Measurements from ENCODE around the gene TOPORS.

TOPORS gene

DNA sequence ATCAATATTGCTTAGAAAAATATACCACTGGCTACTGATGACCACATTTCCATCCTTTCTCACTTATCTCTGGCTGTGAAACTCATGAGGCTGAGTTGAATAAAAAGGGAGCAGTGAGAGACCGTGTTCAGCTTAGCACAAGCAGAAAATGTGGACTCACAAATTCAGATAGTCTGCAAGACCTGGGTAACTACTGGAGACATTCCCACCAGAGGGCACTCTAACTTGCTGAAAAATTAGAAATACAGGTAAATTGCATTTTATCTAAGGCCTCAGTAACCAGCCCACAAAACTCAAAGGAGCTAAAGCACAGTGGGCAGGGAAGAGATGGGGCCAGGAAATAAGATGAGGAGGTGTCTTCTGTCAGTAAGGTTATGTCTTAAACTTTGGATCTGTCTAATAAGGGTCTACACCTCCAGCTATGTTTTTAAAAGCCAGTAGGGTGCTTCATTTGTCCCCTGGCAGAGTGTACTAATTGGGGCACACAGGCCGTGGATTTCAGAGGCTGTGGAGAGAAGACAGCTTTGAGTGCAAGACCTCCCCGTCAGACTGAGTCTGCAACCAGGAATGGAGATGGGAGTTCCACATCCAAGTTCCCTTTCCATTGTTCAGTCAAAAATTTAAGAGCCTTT is 29.2 kb upstream of the TOPORS start:
- H3K27me3 ChIP-seq (ENCODE audit: insufficient read depth, low read length, poor library complexity, severe bottlenecking): no peaks in the 10 kb centered on the region
- peak overlapping the region; percentile 39 for H3K4me2 ChIP-seq (ENCODE audit: low read depth, low read length, poor library complexity, severe bottlenecking)
- TF ChIP-seq EZH2phosphoT487 (IDR thresholded peaks at IDR 0.05; ENCODE audit: borderline replicate concordance): no peak
- TF ChIP-seq, protein P1, sequence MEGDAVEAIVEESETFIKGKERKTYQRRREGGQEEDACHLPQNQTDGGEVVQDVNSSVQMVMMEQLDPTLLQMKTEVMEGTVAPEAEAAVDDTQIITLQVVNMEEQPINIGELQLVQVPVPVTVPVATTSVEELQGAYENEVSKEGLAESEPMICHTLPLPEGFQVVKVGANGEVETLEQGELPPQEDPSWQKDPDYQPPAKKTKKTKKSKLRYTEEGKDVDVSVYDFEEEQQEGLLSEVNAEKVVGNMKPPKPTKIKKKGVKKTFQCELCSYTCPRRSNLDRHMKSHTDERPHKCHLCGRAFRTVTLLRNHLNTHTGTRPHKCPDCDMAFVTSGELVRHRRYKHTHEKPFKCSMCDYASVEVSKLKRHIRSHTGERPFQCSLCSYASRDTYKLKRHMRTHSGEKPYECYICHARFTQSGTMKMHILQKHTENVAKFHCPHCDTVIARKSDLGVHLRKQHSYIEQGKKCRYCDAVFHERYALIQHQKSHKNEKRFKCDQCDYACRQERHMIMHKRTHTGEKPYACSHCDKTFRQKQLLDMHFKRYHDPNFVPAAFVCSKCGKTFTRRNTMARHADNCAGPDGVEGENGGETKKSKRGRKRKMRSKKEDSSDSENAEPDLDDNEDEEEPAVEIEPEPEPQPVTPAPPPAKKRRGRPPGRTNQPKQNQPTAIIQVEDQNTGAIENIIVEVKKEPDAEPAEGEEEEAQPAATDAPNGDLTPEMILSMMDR (conservative IDR thresholded peaks at IDR 0.05; ENCODE audit: low read length): peak; percentile 78
- H3K9me3 ChIP-seq (ENCODE audit: insufficient read depth, low read depth, low read length): no peaks in the 10 kb centered on the region
- peaks cover 6% of the 10 kb centered on the region for H3K4me1 ChIP-seq (ENCODE audit: insufficient read depth, low read length, poor library complexity, severe bottlenecking)
- no peaks in the 10 kb centered on the region for H3K79me2 ChIP-seq (ENCODE audit: insufficient read depth, low read length)
- H3K9me2 ChIP-seq (replicated peaks; ENCODE audit: low read depth, low read length): no peaks in the 10 kb centered on the region
- H3K36me3 ChIP-seq (ENCODE audit: insufficient read depth, low read length): no peaks in the 10 kb centered on the region
- 0 out of 2 replicates have a peak, but pooled peaks cover 3% of the 10 kb centered on the region for H3F3A ChIP-seq (ENCODE audit: low read depth)
- H4K20me1 ChIP-seq (ENCODE audit: insufficient read depth, low read length, poor library complexity, severe bottlenecking): no peaks in the 10 kb centered on the region
- no peak overlapping the region for H3K9ac ChIP-seq (ENCODE audit: low read depth, low read length, poor library complexity, severe bottlenecking)
- no peak overlapping the region for H3K4me3 ChIP-seq (ENCODE audit: low read length, poor library complexity, severe bottlenecking)
- peak overlapping the region; percentile 58 for H2AFZ ChIP-seq (ENCODE audit: low read length)

GRCh38 chr9:32580631-32581300 is 28.4 kb upstream of the TOPORS start:
- TF ChIP-seq, protein P1 (conservative IDR thresholded peaks at IDR 0.05; ENCODE audit: low read length): no peak
- TF ChIP-seq EZH2phosphoT487 (IDR thresholded peaks at IDR 0.05; ENCODE audit: borderline replicate concordance): no peak
- H3K36me3 ChIP-seq (ENCODE audit: insufficient read depth, low read length): no peaks in the 10 kb centered on the region
- no peaks in the 10 kb centered on the region for H3K9me2 ChIP-seq (replicated peaks; ENCODE audit: low read depth, low read length)
- no peaks in the 10 kb centered on the region for H3K79me2 ChIP-seq (ENCODE audit: insufficient read depth, low read length)
- H3K9me3 ChIP-seq (ENCODE audit: insufficient read depth, low read depth, low read length): no peaks in the 10 kb centered on the region
- H3K4me3 ChIP-seq (ENCODE audit: low read length, poor library complexity, severe bottlenecking): no peak overlapping the region
- H3K27me3 ChIP-seq (ENCODE audit: insufficient read depth, low read length, poor library complexity, severe bottlenecking): no peaks in the 10 kb centered on the region
- H3K9ac ChIP-seq (ENCODE audit: low read depth, low read length, poor library complexity, severe bottlenecking): no peak overlapping the region
- no peaks in the 10 kb centered on the region for H4K20me1 ChIP-seq (ENCODE audit: insufficient read depth, low read length, poor library complexity, severe bottlenecking)
- H3K4me1 ChIP-seq (ENCODE audit: insufficient read depth, low read length, poor library complexity, severe bottlenecking): peaks cover 6% of the 10 kb centered on the region
- peak overlapping the region; percentile 39 for H3K4me2 ChIP-seq (ENCODE audit: low read depth, low read length, poor library complexity, severe bottlenecking)
- 0 out of 2 replicates have a peak, but pooled peaks cover 3% of the 10 kb centered on the region for H3F3A ChIP-seq (ENCODE audit: low read depth)
- H2AFZ ChIP-seq (ENCODE audit: low read length): peak overlapping the region; percentile 58

DNA sequence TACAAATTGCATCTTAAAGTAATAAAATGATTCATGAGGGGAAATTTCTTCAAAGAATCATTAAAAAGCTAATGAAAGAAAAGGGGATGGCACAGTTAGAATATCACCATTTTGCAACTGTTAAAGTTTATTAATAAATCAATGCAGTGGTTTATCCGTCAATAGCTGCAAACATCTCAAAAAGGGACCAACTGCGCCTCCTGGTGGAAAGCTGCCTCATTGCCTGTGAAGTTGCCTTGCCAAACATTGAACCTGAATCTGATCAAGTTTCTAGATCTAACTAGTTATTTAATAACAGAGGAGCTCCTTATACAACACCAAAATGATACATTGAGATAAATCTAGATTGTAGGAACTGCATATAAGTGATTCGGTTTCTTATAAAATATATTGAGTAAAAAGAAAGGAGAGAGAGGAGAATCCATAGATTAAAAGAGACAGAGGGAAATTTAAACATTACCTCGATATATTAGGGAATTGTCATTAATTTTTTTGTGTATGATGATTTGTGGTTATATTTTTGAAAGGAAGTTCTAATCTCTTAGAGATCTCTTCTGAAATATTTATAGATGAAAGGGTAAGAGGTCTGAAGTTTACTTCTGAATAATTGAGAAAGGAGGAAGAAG is 27.4 kb upstream of the TOPORS start:
- H2AFZ ChIP-seq (ENCODE audit: low read length): no peak overlapping the region; the same call in 1 of the 2 replicates
- H3K27me3 ChIP-seq (ENCODE audit: insufficient read depth, low read length, poor library complexity, severe bottlenecking): no peaks in the 10 kb centered on the region
- peaks cover 6% of the 10 kb centered on the region for H3K4me1 ChIP-seq (ENCODE audit: insufficient read depth, low read length, poor library complexity, severe bottlenecking)
- 0 out of 2 replicates have a peak, but pooled peaks cover 3% of the 10 kb centered on the region for H3F3A ChIP-seq (ENCODE audit: low read depth)
- no peaks in the 10 kb centered on the region for H3K9me3 ChIP-seq (ENCODE audit: insufficient read depth, low read depth, low read length)
- H3K4me3 ChIP-seq (ENCODE audit: low read length, poor library complexity, severe bottlenecking): no peak overlapping the region
- no peaks in the 10 kb centered on the region for H4K20me1 ChIP-seq (ENCODE audit: insufficient read depth, low read length, poor library complexity, severe bottlenecking)
- TF ChIP-seq EZH2phosphoT487 (IDR thresholded peaks at IDR 0.05; ENCODE audit: borderline replicate concordance): no peak
- TF ChIP-seq, protein P1 (conservative IDR thresholded peaks at IDR 0.05; ENCODE audit: low read length): peak; percentile 98
- H3K36me3 ChIP-seq (ENCODE audit: insufficient read depth, low read length): no peaks in the 10 kb centered on the region
- no peaks in the 10 kb centered on the region for H3K79me2 ChIP-seq (ENCODE audit: insufficient read depth, low read length)
- no peak overlapping the region for H3K4me2 ChIP-seq (ENCODE audit: low read depth, low read length, poor library complexity, severe bottlenecking)
- no peaks in the 10 kb centered on the region for H3K9me2 ChIP-seq (replicated peaks; ENCODE audit: low read depth, low read length)
- H3K9ac ChIP-seq (ENCODE audit: low read depth, low read length, poor library complexity, severe bottlenecking): no peak overlapping the region

All from Loucy (cell line).